ENCODE data around the gene PRR5L.
A peak's percentile ranks its signal among the peaks of the same experiment; 100 is the strongest.

The PRR5L gene

GRCh38 chr11:36328966-36329673 is 33.0 kb downstream of the PRR5L start:
- DNase-seq, result no peak

DNA sequence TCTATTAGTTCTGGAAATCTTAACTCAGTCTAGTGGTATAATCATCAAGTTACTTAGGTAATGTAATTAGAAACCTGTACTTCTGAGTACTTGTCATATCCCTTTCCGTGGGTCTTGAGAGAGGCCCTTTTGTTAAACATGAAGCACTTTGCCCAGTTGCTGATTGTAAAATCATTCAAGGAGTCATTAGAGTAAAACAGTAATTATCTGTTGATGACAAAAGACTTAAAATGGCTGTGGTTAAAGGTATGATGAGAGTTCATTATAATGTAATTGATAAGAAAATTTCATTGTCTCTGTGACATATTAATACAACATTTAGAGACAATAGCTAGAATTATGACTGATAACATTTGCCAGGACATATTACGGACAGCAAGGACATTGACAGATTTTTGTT is 34.3 kb downstream of the PRR5L start:
- DNase-seq, result no peak

- no peak for DNase-seq
These were observed 37.4 kb downstream of the PRR5L start for GRCh38 chr11:36333468-36333867.

GRCh38 chr11:36333897-36334296 is 37.8 kb downstream of the PRR5L start:
- no peak for DNase-seq

GRCh38 chr11:36339888-36340287 is 43.8 kb downstream of the PRR5L start:
- DNase-seq, result no peak

DNA sequence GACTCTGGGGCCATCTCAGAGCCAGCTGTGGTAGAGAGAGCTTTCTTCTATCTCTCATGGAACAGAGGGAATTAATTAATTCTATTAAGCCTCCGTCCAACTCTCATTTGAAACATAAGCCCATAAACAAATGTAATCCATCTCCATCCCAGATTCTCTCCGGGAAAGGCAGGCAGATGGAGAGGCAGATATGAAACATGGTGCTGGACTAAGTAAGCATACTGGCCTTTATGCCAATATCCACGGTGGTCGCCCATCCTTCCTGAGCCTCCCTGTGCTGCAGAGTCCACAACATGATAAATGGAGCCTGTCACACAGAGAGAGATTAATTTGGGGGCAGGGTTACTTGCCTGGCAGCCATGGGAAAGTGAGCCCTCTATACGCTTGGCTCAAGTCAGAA is 44.8 kb downstream of the PRR5L start:
- no peak for DNase-seq

GRCh38 chr11:36341915-36342314 is 45.8 kb downstream of the PRR5L start:
- DNase-seq, result no peak

DNA sequence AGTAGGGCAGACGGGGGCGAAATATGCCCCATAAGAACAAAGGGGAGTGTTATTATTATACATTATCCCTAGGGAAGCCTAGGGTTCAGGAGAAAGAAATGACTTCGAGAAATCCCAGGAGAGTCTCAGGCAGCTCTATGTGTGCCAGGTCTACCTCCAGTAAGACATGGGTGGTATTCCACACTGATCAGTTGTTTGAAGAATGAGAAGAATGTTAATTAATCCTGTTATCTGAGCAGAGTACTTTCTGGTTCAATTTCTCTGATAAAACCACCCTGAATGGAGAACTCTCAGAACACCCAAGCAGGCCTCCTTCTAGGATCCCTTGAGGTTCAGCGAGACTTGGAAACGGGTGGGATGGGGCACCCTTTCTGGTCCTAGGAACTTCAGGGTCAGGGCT is 46.2 kb downstream of the PRR5L start:
- DNase-seq, result no peak

DNA sequence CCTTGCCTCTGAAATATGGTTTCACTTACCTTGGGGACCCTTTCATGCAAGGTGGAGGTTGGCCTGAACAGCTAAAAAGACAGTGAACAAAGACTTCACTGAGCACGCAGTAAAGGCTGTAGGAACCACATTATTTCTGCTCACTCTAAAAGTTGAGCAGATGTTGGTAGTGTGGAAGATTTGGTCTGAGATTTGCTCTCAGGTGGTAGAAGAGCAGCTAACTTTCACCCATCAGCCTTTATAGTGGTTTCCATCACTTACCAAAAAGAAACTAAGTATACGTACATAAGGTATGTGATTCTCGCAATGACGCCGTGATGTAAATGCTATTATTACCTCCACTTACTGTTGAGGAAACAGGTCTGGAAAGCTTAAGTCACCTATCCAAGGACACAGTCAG is 47.3 kb downstream of the PRR5L start:
- DNase-seq, result no peak

- DNase-seq, result no peak
These were observed 49.0 kb downstream of the PRR5L start for GRCh38 chr11:36345084-36345511.

- no peak for DNase-seq
These were observed 49.5 kb downstream of the PRR5L start for GRCh38 chr11:36345535-36346141.

GRCh38 chr11:36346562-36347383 is 50.7 kb downstream of the PRR5L start:
- DNase-seq, result no peak

DNA sequence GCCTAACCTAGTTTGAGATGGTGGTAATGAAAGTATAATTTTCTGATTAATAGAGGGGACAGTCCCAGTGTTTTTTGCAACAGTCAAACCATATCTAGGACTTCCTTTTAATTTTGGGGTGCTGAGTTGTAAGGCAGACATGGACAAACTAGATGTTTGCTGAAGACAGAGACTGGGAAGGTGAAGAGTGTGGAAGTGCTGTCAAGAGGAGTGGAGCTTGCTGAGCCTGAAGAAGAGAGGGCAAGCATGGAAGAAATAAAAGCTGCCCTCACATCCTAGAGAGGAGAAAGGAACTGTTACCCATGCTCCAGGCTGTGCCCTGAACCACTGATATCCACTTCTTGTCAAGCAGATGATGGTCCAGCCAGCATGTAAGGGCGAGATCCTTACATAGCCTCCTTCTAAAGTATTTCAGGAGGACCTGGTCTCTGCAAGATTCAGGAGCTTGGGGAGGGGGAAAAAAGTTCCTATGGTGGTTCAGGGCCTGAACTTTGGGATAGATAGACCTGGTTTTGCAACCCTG is 51.4 kb downstream of the PRR5L start:
- DNase-seq, result no peak

- no peak for DNase-seq
These were observed 53.5 kb downstream of the PRR5L start for GRCh38 chr11:36349351-36350136.

- DNase-seq, result no peak
These were observed 54.0 kb downstream of the PRR5L start for GRCh38 chr11:36350137-36350513.

GRCh38 chr11:36352922-36353321 is 56.8 kb downstream of the PRR5L start:
- DNase-seq, result peak; percentile 64

- no peak for DNase-seq
These were observed 58.3 kb downstream of the PRR5L start for GRCh38 chr11:36354221-36355003.

DNA sequence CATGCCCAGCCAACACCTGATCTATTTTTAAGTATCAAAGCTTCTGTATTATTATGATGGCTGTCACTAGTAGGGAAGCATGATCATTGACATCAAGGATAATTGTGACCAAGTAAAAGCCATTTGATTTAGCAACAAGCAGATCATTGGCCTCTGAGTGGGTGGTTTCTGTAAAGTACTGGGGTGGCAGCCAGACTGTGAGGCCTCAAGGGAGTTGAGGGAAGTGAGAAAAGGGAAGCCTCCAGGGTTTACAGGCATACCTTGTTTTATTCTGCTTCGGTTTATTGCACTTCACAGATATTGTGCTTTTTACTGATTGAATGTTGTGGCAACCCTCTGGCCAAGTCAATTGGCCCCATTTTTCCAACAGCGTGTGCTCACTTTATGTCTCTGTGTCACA is 60.1 kb downstream of the PRR5L start:
- DNase-seq, result peak; percentile 51

GRCh38 chr11:36357831-36358230 is 61.7 kb downstream of the PRR5L start:
- DNase-seq, result no peak

DNA sequence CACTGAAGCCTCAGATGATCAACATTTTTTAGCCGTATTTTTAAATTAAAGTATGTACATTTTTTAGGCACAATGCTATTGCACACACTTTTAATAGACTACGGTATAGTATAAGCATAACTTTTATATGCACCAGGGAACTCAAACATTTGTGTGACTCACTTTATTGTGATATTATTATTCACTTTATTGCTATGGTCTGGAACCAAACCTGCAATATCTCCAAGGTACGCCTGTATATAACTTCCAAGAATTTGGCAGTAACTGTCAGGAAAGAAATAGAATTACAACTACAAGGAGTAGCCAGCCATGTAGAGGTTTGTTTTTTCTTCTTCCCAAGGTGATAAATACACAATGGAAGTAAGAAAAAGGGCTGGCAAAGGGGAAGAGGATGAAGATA is 62.3 kb downstream of the PRR5L start:
- no peak for DNase-seq

- DNase-seq, result no peak
These were observed 64.2 kb downstream of the PRR5L start for GRCh38 chr11:36360318-36360717.

DNA sequence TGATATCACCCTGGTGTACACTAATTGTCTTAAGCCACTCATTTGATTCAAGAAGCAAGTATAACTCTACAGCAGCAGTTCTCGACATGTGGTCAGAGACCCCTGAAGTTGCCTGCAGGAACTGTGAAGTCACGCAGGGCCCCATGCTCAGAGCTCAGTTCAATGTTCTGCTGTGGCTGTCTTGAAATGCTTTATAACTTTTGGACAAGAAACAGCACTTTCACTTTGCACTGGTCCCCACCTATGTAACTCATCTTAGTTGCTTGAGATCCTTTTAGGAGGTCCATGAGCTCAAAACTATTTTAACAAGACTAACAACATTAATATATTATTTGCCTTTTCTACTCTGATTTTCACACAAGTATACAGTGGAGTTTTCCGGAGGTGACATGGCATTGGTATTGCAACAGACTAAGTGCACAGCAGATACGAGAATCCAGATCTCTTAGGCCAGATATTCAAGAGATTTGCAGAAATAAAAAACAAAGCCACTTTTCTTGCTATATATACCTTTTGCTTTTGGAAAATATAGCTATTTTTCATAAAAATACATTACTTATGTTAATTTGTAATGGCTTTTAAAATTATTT is 64.8 kb downstream of the PRR5L start:
- no peak for DNase-seq
